AG08395 (cell line): ENCODE data around the gene NR3C2.

Source experiments
- DNase-seq: peaks from one replicate; pipeline ENCODE4 v3.0.0; 2012; ENCODE audit warnings: mixed read lengths, low spot score

The NR3C2 gene

GRCh38 chr4:148311526-148311925, 130.7 kb downstream of the NR3C2 start:
- no peak for DNase-seq

GRCh38 chr4:148310756-148311155, 131.5 kb downstream of the NR3C2 start:
- no peak for DNase-seq

GRCh38 chr4:148305751-148306150, 136.5 kb downstream of the NR3C2 start:
- DNase-seq: no peak

- DNase-seq: no peak
Measured at GRCh38 chr4:148302416-148302815, 139.8 kb downstream of the NR3C2 start.

- no peak for DNase-seq
Measured at GRCh38 chr4:148300877-148301276, 141.3 kb downstream of the NR3C2 start.

- no peak for DNase-seq
Measured at GRCh38 chr4:148299337-148299736, 142.9 kb downstream of the NR3C2 start.

GRCh38 chr4:148296498-148296897, 145.7 kb downstream of the NR3C2 start:
- no peak for DNase-seq

- no peak for DNase-seq
Measured at GRCh38 chr4:148295642-148296041, 146.6 kb downstream of the NR3C2 start.

GRCh38 chr4:148293571-148293970, 148.6 kb downstream of the NR3C2 start:
- no peak for DNase-seq

- no peak for DNase-seq
Measured at GRCh38 chr4:148292686-148293085, 149.5 kb downstream of the NR3C2 start.

- no peak for DNase-seq
Measured at GRCh38 chr4:148289740-148290139, 152.5 kb downstream of the NR3C2 start.

- DNase-seq: no peak
Measured at GRCh38 chr4:148288448-148288847, 153.8 kb downstream of the NR3C2 start.

GRCh38 chr4:148287111-148287510, 155.1 kb downstream of the NR3C2 start:
- DNase-seq: no peak

- no peak for DNase-seq
Measured at GRCh38 chr4:148286012-148286411, 156.2 kb downstream of the NR3C2 start.

GRCh38 chr4:148283665-148284064, 158.5 kb downstream of the NR3C2 start:
- DNase-seq: no peak

- DNase-seq: no peak
Measured at GRCh38 chr4:148278310-148278709, 163.9 kb downstream of the NR3C2 start.

- DNase-seq: no peak
Measured at GRCh38 chr4:148275266-148275665, 166.9 kb downstream of the NR3C2 start.

GRCh38 chr4:148273501-148273986, 168.7 kb downstream of the NR3C2 start:
- DNase-seq: no peak

- DNase-seq: no peak
Measured at GRCh38 chr4:148271166-148271565, 171.0 kb downstream of the NR3C2 start.

GRCh38 chr4:148270630-148271029, 171.6 kb downstream of the NR3C2 start:
- no peak for DNase-seq

GRCh38 chr4:148268835-148269234, 173.4 kb downstream of the NR3C2 start:
- DNase-seq: no peak

- DNase-seq: no peak
Measured at GRCh38 chr4:148266921-148267320, 175.3 kb downstream of the NR3C2 start.

- DNase-seq: no peak
Measured at GRCh38 chr4:148266240-148266639, 176.0 kb downstream of the NR3C2 start.

- DNase-seq: no peak
Measured at GRCh38 chr4:148265627-148266026, 176.6 kb downstream of the NR3C2 start.

GRCh38 chr4:148263802-148264201, 178.4 kb downstream of the NR3C2 start:
- DNase-seq: no peak
